Neuronal stem cell (in vitro differentiated cells): ENCODE measurements around the gene CASZ1.

Source experiments
- DNase-seq: peaks from one replicate; pipeline ENCODE4 v3.0.0-alpha.2; 2013; ENCODE audit warnings: low spot score
- H2AFZ ChIP-seq: one replicate; pipeline ENCODE4 v1.6.1; 2013; ENCODE audit warnings: mild to moderate bottlenecking, low read length, inconsistent platforms
- H2AK5ac ChIP-seq: 2 replicates; pipeline ENCODE4 v1.6.1; 2013; ENCODE audit warnings: low read depth, mild to moderate bottlenecking, inconsistent platforms, low read length, moderate library complexity, mixed read lengths
- H2BK120ac ChIP-seq: 2 replicates; pipeline ENCODE4 v1.6.1; 2013; ENCODE audit warnings: low read depth, mild to moderate bottlenecking, inconsistent platforms, low read length, moderate library complexity, mixed read lengths
- H2BK12ac ChIP-seq: one replicate; pipeline ENCODE4 v1.6.1; 2013; ENCODE audit warnings: low read length, inconsistent platforms
- H2BK15ac ChIP-seq: 2 replicates; pipeline ENCODE4 v1.6.1; 2013; ENCODE audit warnings: mild to moderate bottlenecking, low read length, inconsistent platforms, mixed read lengths
- H2BK5ac ChIP-seq: one replicate; pipeline ENCODE4 v1.6.1; 2013; ENCODE audit warnings: inconsistent platforms, mild to moderate bottlenecking, low read length, moderate library complexity
- H3K14ac ChIP-seq: one replicate; pipeline ENCODE4 v1.6.1; 2013; ENCODE audit warnings: low read length, inconsistent platforms
- H3K18ac ChIP-seq: 2 replicates; pipeline ENCODE4 v1.6.1; 2013; ENCODE audit warnings: low read length, inconsistent platforms
- H3K23ac ChIP-seq: 2 replicates; pipeline ENCODE4 v1.6.1; 2013; ENCODE audit warnings: low read depth, mild to moderate bottlenecking, mixed read lengths, low read length, inconsistent platforms; ENCODE audit not compliant: poor library complexity
- H3K27ac ChIP-seq: replicated peaks from 3 replicates; pipeline ENCODE4 v1.5.1; 2013; ENCODE audit warnings: low read length, inconsistent platforms
- H3K27me3 ChIP-seq, 3 experiments: 2 replicates each; pipeline ENCODE4 v1.6.1; 2013; ENCODE audit warnings: low read length in 3 of 3, mild to moderate bottlenecking in 2 of 3, inconsistent platforms in 1 of 3, low read depth in 1 of 3, mixed read lengths in 1 of 3, moderate library complexity in 1 of 3; ENCODE audit not compliant: control insufficient read depth in 3 of 3, insufficient read depth in 3 of 3
- H3K36me3 ChIP-seq, 2 donors: replicated peaks in 1 of 2; 2 replicates each; pipeline ENCODE4 v1.6.1; 2013; ENCODE audit warnings: low read length in 2 of 2; ENCODE audit not compliant: control insufficient read depth in 2 of 2, insufficient read depth in 2 of 2
- H3K4ac ChIP-seq: 2 replicates; pipeline ENCODE4 v1.6.1; 2013; ENCODE audit warnings: inconsistent platforms, mild to moderate bottlenecking, low read length, moderate library complexity
- H3K4me1 ChIP-seq, 2 donors: 1 replicate in 1 of 2; 2 replicates in 1 of 2; pipeline ENCODE4 v1.6.1; 2013; ENCODE audit warnings: low read length in 2 of 2, low read depth in 1 of 2; ENCODE audit not compliant: control insufficient read depth in 2 of 2, insufficient read depth in 1 of 2
- H3K4me2 ChIP-seq: one replicate; pipeline ENCODE4 v1.6.1; 2013; ENCODE audit warnings: mild to moderate bottlenecking, low read length, inconsistent platforms; ENCODE audit not compliant: insufficient read depth, poor library complexity, severe bottlenecking
- H3K4me3 ChIP-seq, 2 donors: 2 replicates each; pipeline ENCODE4 v1.5.1; 2013; ENCODE audit warnings: low read length in 2 of 2, mild to moderate bottlenecking in 2 of 2, inconsistent platforms in 1 of 2, moderate library complexity in 1 of 2
- H3K79me1 ChIP-seq: one replicate; pipeline ENCODE4 v1.6.1; 2013; ENCODE audit warnings: low read depth, mild to moderate bottlenecking, inconsistent platforms, low read length, moderate library complexity
- H3K9ac ChIP-seq: one replicate; pipeline ENCODE4 v1.6.1; 2013; ENCODE audit warnings: mild to moderate bottlenecking, low read depth, low read length, inconsistent platforms; ENCODE audit not compliant: poor library complexity
- H3K9me3 ChIP-seq, 2 donors: replicated peaks in 1 of 2; 2 replicates each; pipeline versions ENCODE3 to v1.6.1; 2013; ENCODE audit warnings: low read length in 2 of 2, mild to moderate bottlenecking in 2 of 2, inconsistent platforms in 1 of 2, low read depth in 1 of 2, mixed read lengths in 1 of 2, moderate library complexity in 1 of 2; ENCODE audit not compliant: control insufficient read depth in 2 of 2, insufficient read depth in 1 of 2
- H4K8ac ChIP-seq: one replicate; pipeline ENCODE4 v1.6.1; 2013; ENCODE audit warnings: low read depth, mild to moderate bottlenecking, inconsistent platforms, low read length, moderate library complexity
- H4K91ac ChIP-seq: one replicate; pipeline ENCODE4 v1.6.1; 2013; ENCODE audit warnings: low read length, low read depth, mild to moderate bottlenecking, inconsistent platforms; ENCODE audit not compliant: poor library complexity
- WGBS, 2 donors: extraction: QIAGEN DNeasy Blood & Tissue Kit; methylation state at CpG; one replicate each; pipeline ENCODE4 v1.1.7; 2013; ENCODE audit warnings: missing lambda C conversion rate in 2 of 2, mixed read lengths in 1 of 2; ENCODE audit not compliant: insufficient read length in 2 of 2, insufficient replicate concordance in 1 of 2; ENCODE audit errors: extremely low coverage in 2 of 2; 5-methylcytosine and 5-hydroxymethylcytosine counted together

Gene CASZ1

DNA sequence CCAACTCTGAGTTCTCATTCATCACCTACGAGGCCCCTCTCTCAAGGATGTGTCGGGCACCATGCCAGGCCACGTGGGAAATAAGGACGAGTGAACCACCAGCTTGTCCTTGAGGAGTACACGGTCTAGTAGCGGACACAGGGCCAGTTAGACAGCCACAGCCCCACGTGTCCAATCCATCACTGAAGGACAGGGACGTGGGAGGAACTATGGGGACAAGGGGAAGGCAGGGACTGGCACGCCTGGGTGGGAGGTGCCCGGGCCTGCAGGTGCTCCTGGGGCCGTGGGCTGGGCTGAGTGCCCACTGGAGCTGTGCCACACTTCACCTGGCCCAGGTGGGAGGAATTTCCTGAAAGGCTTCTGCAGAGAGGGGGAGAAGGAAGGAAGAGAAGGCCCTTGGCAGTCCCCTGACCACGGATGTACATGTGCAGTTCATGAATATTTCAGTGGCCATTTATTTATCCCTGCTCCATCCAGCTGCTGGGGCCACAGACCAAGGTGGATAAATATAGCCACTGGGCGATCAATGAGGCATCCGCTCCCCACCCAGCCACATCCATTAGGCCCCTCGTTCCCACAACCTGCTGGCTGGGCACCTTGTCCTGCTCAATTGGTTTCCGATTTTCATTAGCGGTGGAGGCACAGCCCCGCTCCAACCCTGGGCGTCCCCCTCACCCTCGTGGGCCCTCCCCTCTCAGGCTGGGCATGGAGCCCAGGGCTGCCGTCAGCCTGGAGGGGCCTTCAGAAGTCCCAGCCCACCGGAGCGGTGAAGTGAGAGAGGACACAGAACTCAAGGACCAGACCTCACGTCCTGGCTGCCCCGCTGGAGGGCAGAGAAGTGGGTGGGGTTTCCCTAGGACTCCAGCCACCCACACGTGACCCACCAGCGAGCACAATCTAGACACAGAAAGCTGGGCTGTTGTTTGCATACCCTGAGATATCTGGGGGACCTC lies 59.5 kb downstream of the CASZ1 start:
- WGBS, 2 donors: no CpG with 5 or more reads among the region's 27 CpGs
- H3K9me3 ChIP-seq: no peaks in the 10 kb centered on the region
- H3K4me1 ChIP-seq: peaks cover 35 to 38% of the 10 kb centered on the region in 2 donors
- no peak overlapping the region for H2AFZ ChIP-seq
- H2BK15ac ChIP-seq: peak overlapping the region; percentile 54
- peak overlapping the region; percentile 70 for H3K18ac ChIP-seq
- H3K27me3 ChIP-seq: no peaks in the 10 kb centered on the region
- H3K9ac ChIP-seq: no peak overlapping the region
- no peak overlapping the region for H4K91ac ChIP-seq
- peaks cover 5% of the 10 kb centered on the region for H3K79me1 ChIP-seq
- H4K8ac ChIP-seq: no peak overlapping the region
- no peak overlapping the region for H2BK5ac ChIP-seq
- no peak overlapping the region for H3K23ac ChIP-seq
- no peak overlapping the region for H3K27ac ChIP-seq
- peak overlapping the region; percentile 67 for H2AK5ac ChIP-seq
- peak overlapping the region; percentile 46 for H2BK12ac ChIP-seq
- H3K4me2 ChIP-seq: no peak overlapping the region
- peak overlapping the region; percentile 54 for H3K4ac ChIP-seq
- H3K14ac ChIP-seq: no peak overlapping the region
- peak overlapping the region; percentile 75 for H2BK120ac ChIP-seq
- no peaks in the 10 kb centered on the region for H3K36me3 ChIP-seq
- H3K4me3 ChIP-seq: no peak overlapping the region
- DNase-seq: no peak

DNA sequence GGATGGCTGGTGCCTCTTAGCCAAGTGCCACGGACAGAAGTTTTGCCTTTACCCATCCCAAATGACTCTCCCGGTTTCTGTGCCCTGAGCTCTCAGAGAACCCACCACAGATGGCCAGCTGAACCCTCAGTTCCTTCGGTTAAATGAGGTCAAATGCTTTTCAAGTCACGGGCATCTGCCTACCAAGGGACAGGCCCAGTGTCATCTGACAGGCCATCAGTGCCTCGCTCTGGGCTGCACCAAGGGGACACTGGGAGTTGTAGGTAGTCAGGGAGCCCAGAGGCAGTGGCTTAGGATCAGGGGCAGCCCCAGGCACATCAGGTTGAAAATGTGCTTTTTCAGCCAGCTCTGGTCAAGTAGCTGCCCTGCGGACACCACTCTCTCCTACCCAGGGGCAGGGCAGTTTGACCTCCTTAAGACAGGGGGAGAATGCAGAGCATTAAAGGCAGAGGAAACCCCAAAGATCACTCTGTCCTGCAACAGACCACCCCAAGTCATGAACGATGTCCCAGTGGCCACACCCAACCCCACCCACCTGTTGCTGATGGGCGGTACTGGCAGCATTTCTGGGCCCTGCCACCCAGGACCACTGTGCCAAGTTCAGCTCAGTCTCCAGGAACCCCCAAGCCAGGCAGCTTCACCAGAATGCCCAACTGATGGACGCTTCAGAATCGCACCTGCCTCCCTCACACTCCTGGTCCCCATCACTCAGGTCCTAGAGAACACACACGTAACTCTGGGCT lies 60.7 kb downstream of the CASZ1 start:
- H3K4me1 ChIP-seq: peaks cover 34 to 37% of the 10 kb centered on the region in 2 donors
- H3K36me3 ChIP-seq: no peaks in the 10 kb centered on the region
- H3K27me3 ChIP-seq: no peaks in the 10 kb centered on the region
- H3K9ac ChIP-seq: peak overlapping the region; percentile 51
- H2BK15ac ChIP-seq: peak overlapping the region; percentile 25
- peak overlapping the region in 1 of 2 donors; percentile 34 for H3K4me3 ChIP-seq
- H2AFZ ChIP-seq: peak overlapping the region; percentile 84
- no peak overlapping the region for H2BK120ac ChIP-seq
- peak overlapping the region; percentile 64 for H3K27ac ChIP-seq
- H3K9me3 ChIP-seq: no peaks in the 10 kb centered on the region
- H3K4me2 ChIP-seq: no peak overlapping the region
- DNase-seq: no peak
- H3K4ac ChIP-seq: no peak overlapping the region
- H2BK5ac ChIP-seq: peak overlapping the region; percentile 79
- H2AK5ac ChIP-seq: peak overlapping the region; percentile 88
- peaks cover 5% of the 10 kb centered on the region for H3K79me1 ChIP-seq
- WGBS, 2 donors: no CpG with 5 or more reads among the region's 11 CpGs
- peak overlapping the region; percentile 52 for H4K8ac ChIP-seq
- peak overlapping the region; percentile 97 for H3K18ac ChIP-seq
- peak overlapping the region; percentile 82 for H2BK12ac ChIP-seq
- peak overlapping the region; percentile 81 for H3K23ac ChIP-seq
- peak overlapping the region; percentile 76 for H3K14ac ChIP-seq
- H4K91ac ChIP-seq: no peak overlapping the region

DNA sequence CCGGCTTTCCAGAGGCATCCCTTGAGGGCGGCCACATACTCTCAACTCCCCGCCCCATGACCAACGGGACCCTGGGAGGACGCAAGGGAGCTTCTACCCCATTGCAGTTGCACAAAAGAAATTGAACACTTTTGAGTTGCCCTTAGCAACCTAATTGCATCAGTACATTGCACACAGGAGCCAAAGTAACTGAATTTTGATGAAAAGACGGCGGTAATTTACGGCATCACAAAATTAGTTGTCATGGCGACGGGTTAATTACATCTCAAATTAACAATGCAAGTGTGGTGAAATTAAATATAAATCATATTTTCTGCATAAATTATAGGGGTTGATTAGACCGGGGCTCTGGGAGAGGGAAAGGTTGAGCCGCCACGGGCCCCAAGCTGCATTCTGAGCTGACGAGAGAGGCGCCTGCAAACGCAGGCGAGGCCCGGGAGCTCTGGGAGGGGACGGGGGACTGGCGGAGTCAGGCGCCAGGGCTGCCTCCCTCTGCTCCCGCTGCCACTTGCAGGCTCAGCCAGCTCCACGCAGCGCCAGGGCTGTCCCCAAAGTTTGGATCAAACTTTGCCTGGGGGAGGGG lies 61.4 kb downstream of the CASZ1 start:
- Histone ChIP-seq H3K4me2 (no peak overlapping the region), H2BK5ac (peak overlapping the region; percentile 79), H4K91ac (no peak overlapping the region), H3K4me3 (peak overlapping the region in 1 of 2 donors; percentile 34), H3K4ac (no peak overlapping the region), H3K27ac (peak overlapping the region; percentile 64), H3K14ac (peak overlapping the region; percentile 76), H2BK120ac (no peak overlapping the region), H2BK15ac (peak overlapping the region; percentile 25), H2AK5ac (peak overlapping the region; percentile 88), H3K23ac (peak overlapping the region; percentile 81), H2AFZ (peak overlapping the region; percentile 84), H3K36me3 (no peaks in the 10 kb centered on the region), H3K27me3 (no peaks in the 10 kb centered on the region), H3K9ac (no peak overlapping the region), H3K18ac (peak overlapping the region; percentile 97), H3K4me1 (peaks cover 34 to 38% of the 10 kb centered on the region in 2 donors), H3K9me3 (no peaks in the 10 kb centered on the region), H4K8ac (no peak overlapping the region), H2BK12ac (peak overlapping the region; percentile 82), H3K79me1 (peaks cover 4% of the 10 kb centered on the region)
- DNase-seq: peak; percentile 44
- WGBS, 2 donors: no CpG with 5 or more reads among the region's 24 CpGs
